ENCODE data around the gene LY86. TPM values are rescaled to one million over a fixed set of nuclear protein-coding genes. Genes with fewer than 3 reads are reported as not detected.

Gene LY86
- total RNA-seq = 1 to 10 TPM in 1 of 2 experiments, under 1 TPM in 1; 0.90 to 1.5 TPM

GRCh38 chr6:6588064-6588923 lies at the start of gene LY86:
Gene LY86 (plus strand): TSS chr6:6588720. CDS start chr6:6588735, 15 bp downstream.
- H3K9me3 Mint-ChIP-seq (ENCODE audit: low read depth) = peaks cover 1% of the 10 kb centered on the region
- intact Hi-C loops (cut with DNase I, micrococcal nuclease) = no loop called here

GRCh38 chr6:6539036-6539435 lies 49.5 kb upstream of the LY86 start:
- H3K4me1 Mint-ChIP-seq = peaks cover 3% of the 10 kb centered on the region
- H3K9me3 Mint-ChIP-seq (ENCODE audit: low read depth) = no peaks in the 10 kb centered on the region
- H3K36me3 Mint-ChIP-seq (ENCODE audit: low read depth) = no peaks in the 10 kb centered on the region
- no peak for ATAC-seq
- intact Hi-C loops (cut with DNase I, micrococcal nuclease) = no loop called here
- no peak overlapping the region for H3K27ac Mint-ChIP-seq
- CTCF ChIA-PET = interaction anchor here (0.8 to 2.4 kb wide), 2 partner anchors 9 to 17 kb away, joined by 3 to 6 read pairs; no protein-coding TSS in a partner anchor
- peaks cover 35% of the 10 kb centered on the region for H3K27me3 Mint-ChIP-seq
- POLR2A ChIA-PET = no interaction called here
- H3K4me3 Mint-ChIP-seq = no peak overlapping the region
- DNase-seq = no peak

More at GRCh38 chr6:6588064-6588923, at the start of gene LY86:
- Mint-ChIP-seq H3K27me3 (no peaks in the 10 kb centered on the region), H3K4me3 (peak within 1 kb of the TSS; percentile 66), H3K36me3 (ENCODE audit: low read depth) (peaks cover 4% of the 10 kb centered on the region), H3K27ac (peak within 1 kb of the TSS; percentile 89), H3K4me1 (peaks cover 68% of the 10 kb centered on the region)
- POLR2A ChIA-PET = interaction anchor here (0.7 kb wide), 1 partner anchor 62 kb away, joined by 4 read pairs; no protein-coding TSS in a partner anchor
- peak; percentile 38 for ATAC-seq
- CTCF ChIA-PET = interaction anchor here (0.8 to 1.5 kb wide), 3 partner anchors 20 to 95 kb away, joined by 3 to 11 read pairs (median 4); no protein-coding TSS in a partner anchor
- no peak for DNase-seq

- Mint-ChIP-seq H3K9me3 (ENCODE audit: low read depth) (no peaks in the 10 kb centered on the region), H3K36me3 (ENCODE audit: low read depth) (no peaks in the 10 kb centered on the region), H3K27me3 (peaks cover 41% of the 10 kb centered on the region), H3K27ac (no peak overlapping the region), H3K4me1 (peaks cover 5% of the 10 kb centered on the region), H3K4me3 (no peak overlapping the region)
- POLR2A ChIA-PET = no interaction called here
- DNase-seq (no peak), ATAC-seq (no peak)
- intact Hi-C loops (cut with DNase I, micrococcal nuclease) = no loop called here
- CTCF ChIA-PET = no interaction called here
Observed at GRCh38 chr6:6542357-6542756, 46.2 kb upstream of the LY86 start.

- intact Hi-C loops (cut with DNase I, micrococcal nuclease) = no loop called here
- POLR2A ChIA-PET = no interaction called here
Observed at GRCh38 chr6:6543181-6543879, 45.2 kb upstream of the LY86 start.

GRCh38 chr6:6545616-6546317 lies 42.8 kb upstream of the LY86 start:
- ChIA-PET POLR2A (no interaction called here), CTCF (interaction anchor here (0.7 to 4.2 kb wide), 17 partner anchors 8 to 1402 kb away, joined by 3 to 38 read pairs (median 3); no protein-coding TSS in a partner anchor)
- no peak for ATAC-seq
- DNase-seq = no peak
- intact Hi-C loops (cut with DNase I, micrococcal nuclease) = loop anchor here (2.0 to 5.0 kb wide), 7 partner anchors 31 to 1403 kb away; partner anchors contain the start of gene NRN1 (in 1 of the 2)
- H3K36me3 Mint-ChIP-seq (ENCODE audit: low read depth) = no peaks in the 10 kb centered on the region
- no peak overlapping the region for H3K4me3 Mint-ChIP-seq
- H3K27ac Mint-ChIP-seq = no peak overlapping the region
- H3K9me3 Mint-ChIP-seq (ENCODE audit: low read depth) = no peaks in the 10 kb centered on the region
- H3K4me1 Mint-ChIP-seq = peaks cover 2% of the 10 kb centered on the region
- H3K27me3 Mint-ChIP-seq = peaks cover 39% of the 10 kb centered on the region

More at GRCh38 chr6:6543181-6543879, 45.2 kb upstream of the LY86 start:
- Mint-ChIP-seq H3K36me3 (ENCODE audit: low read depth) (no peaks in the 10 kb centered on the region), H3K9me3 (ENCODE audit: low read depth) (no peaks in the 10 kb centered on the region), H3K4me3 (no peak overlapping the region), H3K4me1 (peaks cover 3% of the 10 kb centered on the region), H3K27ac (no peak overlapping the region), H3K27me3 (peaks cover 45% of the 10 kb centered on the region)
- DNase-seq = no peak
- ATAC-seq = no peak
- CTCF ChIA-PET = interaction anchor here (0.8 kb wide), 2 partner anchors 47 to 485 kb away, joined by 3 read pairs; no protein-coding TSS in a partner anchor

- ChIA-PET POLR2A (interaction anchor here (0.6 kb wide), 1 partner anchor 1373 kb away, joined by 3 read pairs; no protein-coding TSS in a partner anchor), CTCF (interaction anchor here (0.7 to 4.2 kb wide), 29 partner anchors 8 to 1403 kb away, joined by 3 to 38 read pairs (median 3); partner anchors contain the start of gene F13A1)
- H3K4me3 Mint-ChIP-seq = peak overlapping the region; percentile 51
- H3K36me3 Mint-ChIP-seq (ENCODE audit: low read depth) = no peaks in the 10 kb centered on the region
- peaks cover 33% of the 10 kb centered on the region for H3K27me3 Mint-ChIP-seq
- H3K4me1 Mint-ChIP-seq = peaks cover 2% of the 10 kb centered on the region
- DNase-seq = peak; percentile 39
- H3K27ac Mint-ChIP-seq = no peak overlapping the region
- peak; percentile 68 for ATAC-seq
- intact Hi-C loops (cut with DNase I, micrococcal nuclease) = loop anchor here (1.0 to 5.0 kb wide), 8 partner anchors 32 to 1404 kb away; partner anchors contain the start of gene NRN1 (in 1 of the 2)
- H3K9me3 Mint-ChIP-seq (ENCODE audit: low read depth) = no peaks in the 10 kb centered on the region
Observed at GRCh38 chr6:6546318-6547109, 42.0 kb upstream of the LY86 start.

GRCh38 chr6:6547110-6547879 lies 41.2 kb upstream of the LY86 start:
- Mint-ChIP-seq H3K4me1 (peaks cover 2% of the 10 kb centered on the region), H3K36me3 (ENCODE audit: low read depth) (no peaks in the 10 kb centered on the region), H3K9me3 (ENCODE audit: low read depth) (no peaks in the 10 kb centered on the region), H3K27ac (no peak overlapping the region), H3K27me3 (peaks cover 29% of the 10 kb centered on the region), H3K4me3 (peak overlapping the region; percentile 51)
- DNase-seq = peak; percentile 90
- ChIA-PET POLR2A (interaction anchor here (0.6 to 0.7 kb wide), 2 partner anchors 8 to 1374 kb away, joined by 3 to 4 read pairs; no protein-coding TSS in a partner anchor), CTCF (interaction anchor here (0.6 to 4.2 kb wide), 33 partner anchors 9 to 1404 kb away, joined by 3 to 38 read pairs (median 3); partner anchors contain the start of gene F13A1)
- intact Hi-C loops (cut with DNase I, micrococcal nuclease) = loop anchor here (1.0 to 5.0 kb wide), 8 partner anchors 32 to 1405 kb away; partner anchors contain the start of gene NRN1 (in 1 of the 2)
- peak; percentile 95 for ATAC-seq

GRCh38 chr6:6556161-6556737 lies 32.3 kb upstream of the LY86 start:
- H3K27ac Mint-ChIP-seq = no peak overlapping the region
- CTCF ChIA-PET = interaction anchor here (0.6 to 4.7 kb wide), 7 partner anchors 9 to 683 kb away, joined by 3 to 38 read pairs (median 3); no protein-coding TSS in a partner anchor
- H3K4me1 Mint-ChIP-seq = peaks cover 36% of the 10 kb centered on the region
- ATAC-seq (no peak), DNase-seq (no peak)
- no peaks in the 10 kb centered on the region for H3K9me3 Mint-ChIP-seq (ENCODE audit: low read depth)
- H3K27me3 Mint-ChIP-seq = peaks cover 2% of the 10 kb centered on the region
- H3K4me3 Mint-ChIP-seq = no peak overlapping the region
- POLR2A ChIA-PET = no interaction called here
- H3K36me3 Mint-ChIP-seq (ENCODE audit: low read depth) = no peaks in the 10 kb centered on the region
- intact Hi-C loops (cut with DNase I, micrococcal nuclease) = loop anchor here in 1 of 2 experiments (5.0 kb wide), 2 partner anchors 56 to 101 kb away; no protein-coding TSS in a partner anchor

- Mint-ChIP-seq H3K27me3 (peaks cover 2% of the 10 kb centered on the region), H3K9me3 (ENCODE audit: low read depth) (no peaks in the 10 kb centered on the region), H3K4me3 (no peak overlapping the region), H3K36me3 (ENCODE audit: low read depth) (no peaks in the 10 kb centered on the region), H3K4me1 (peaks cover 38% of the 10 kb centered on the region), H3K27ac (no peak overlapping the region)
- DNase-seq (peak; percentile 68), ATAC-seq (peak; percentile 55)
- POLR2A ChIA-PET = no interaction called here
- CTCF ChIA-PET = interaction anchor here (0.6 to 4.7 kb wide), 7 partner anchors 10 to 140 kb away, joined by 3 to 38 read pairs (median 3); no protein-coding TSS in a partner anchor
- intact Hi-C loops (cut with DNase I, micrococcal nuclease) = loop anchor here in 1 of 2 experiments (5.0 kb wide), 2 partner anchors 55 to 100 kb away; no protein-coding TSS in a partner anchor
Observed at GRCh38 chr6:6556738-6557503, 31.6 kb upstream of the LY86 start.
